ENCODE measurements around the gene SLC3A2.
A peak's percentile ranks its signal among the peaks of the same experiment; 100 is the strongest.

The SLC3A2 gene

GRCh38 chr11:62910141-62910882, 29.6 kb downstream of the SLC3A2 start:
- no peak for DNase-seq (ENCODE audit: low read depth in 3 of 3)

- DNase-seq (ENCODE audit: low read depth in 3 of 3) = no peak
Observed at GRCh38 chr11:62911137-62912130, 30.7 kb downstream of the SLC3A2 start.

- DNase-seq (ENCODE audit: low read depth in 3 of 3) = no peak
Observed at GRCh38 chr11:62912268-62912667, 31.6 kb downstream of the SLC3A2 start.

GRCh38 chr11:62914416-62914815, 33.7 kb downstream of the SLC3A2 start:
- no peak for DNase-seq (ENCODE audit: low read depth in 3 of 3)

- DNase-seq (ENCODE audit: low read depth in 3 of 3) = no peak
Observed at GRCh38 chr11:62917906-62918502, 37.3 kb downstream of the SLC3A2 start.

GRCh38 chr11:62918531-62918930, 37.8 kb downstream of the SLC3A2 start:
- no peak for DNase-seq (ENCODE audit: low read depth in 3 of 3)

GRCh38 chr11:62919476-62919875, 38.8 kb downstream of the SLC3A2 start:
- DNase-seq (ENCODE audit: low read depth in 3 of 3) = no peak

GRCh38 chr11:62919898-62920640, 39.4 kb downstream of the SLC3A2 start:
- no peak for DNase-seq (ENCODE audit: low read depth in 3 of 3)

- no peak for DNase-seq (ENCODE audit: low read depth in 3 of 3)
Observed at GRCh38 chr11:62921201-62921572, 40.5 kb downstream of the SLC3A2 start, which contains the start of gene CHRM1. Gene CHRM1, minus strand, starts transcription at chr11:62921363. Its CDS starts 10,263 bp downstream, at chr11:62911100.

GRCh38 chr11:62921573-62922188, 41.0 kb downstream of the SLC3A2 start:
- DNase-seq (ENCODE audit: low read depth in 3 of 3) = no peak

GRCh38 chr11:62922189-62922589, 41.5 kb downstream of the SLC3A2 start:
- no peak for DNase-seq (ENCODE audit: low read depth in 3 of 3)

- peak in 1 of 3 experiments; percentile 47 for DNase-seq (ENCODE audit: low read depth in 3 of 3)
Observed at GRCh38 chr11:62922653-62923431, 42.1 kb downstream of the SLC3A2 start.

- no peak for DNase-seq (ENCODE audit: low read depth in 3 of 3)
Observed at GRCh38 chr11:62923601-62924411, 43.1 kb downstream of the SLC3A2 start.

- DNase-seq (ENCODE audit: low read depth in 3 of 3) = no peak
Observed at GRCh38 chr11:62925308-62925707, 44.6 kb downstream of the SLC3A2 start.

GRCh38 chr11:62925745-62926679, 45.3 kb downstream of the SLC3A2 start:
- no peak for DNase-seq (ENCODE audit: low read depth in 3 of 3)

- no peak for DNase-seq (ENCODE audit: low read depth in 3 of 3)
Observed at GRCh38 chr11:62926680-62927455, 46.2 kb downstream of the SLC3A2 start.

GRCh38 chr11:62928011-62928410, 47.3 kb downstream of the SLC3A2 start:
- no peak for DNase-seq (ENCODE audit: low read depth in 3 of 3)
